ENCODE data around the gene PABPC1L. TPM values are rescaled to one million over a fixed set of nuclear protein-coding genes. Genes with fewer than 3 reads are reported as not detected.
A peak's percentile ranks its signal among the peaks of the same experiment; 100 is the strongest.

PABPC1L gene
- total and polyA plus RNA-seq, 2 of the 13 experiments (the other 11 are each of a cell fraction or from before 2014, with no cell fraction given): 30.8 to 252 TPM

GRCh38 chr20:44966030-44966961 is 56.4 kb downstream of the PABPC1L start, which contains the start of gene STK4 (continued):
- TF ChIP-seq MBD4 (IDR thresholded peaks at IDR 0.05; ENCODE audit: borderline replicate concordance, low read length) (no peak), ZNF446 (CRISPR knock-in tag; IDR thresholded peaks at IDR 0.05) (peak; percentile 95), HDAC6 (IDR thresholded peaks at IDR 0.05; ENCODE audit: low read depth, low read length) (no peak), AKAP8 (CRISPR knock-in tag; IDR thresholded peaks at IDR 0.05) (peak; percentile 93), ZNF451 (CRISPR knock-in tag; IDR thresholded peaks at IDR 0.05) (peak; percentile 86), ZNF343 (CRISPR knock-in tag; IDR thresholded peaks at IDR 0.05) (0 out of 2 replicates have a peak, but pooled peaks have one; percentile 21), HNRNPUL1 (IDR thresholded peaks at IDR 0.05; ENCODE audit: low read depth, low read length) (0 out of 2 replicates have a peak, but pooled peaks have one; percentile 66), SMAD3 (CRISPR knock-in tag; IDR thresholded peaks at IDR 0.05) (peak; percentile 89; the same call in 1 of the 2 replicates), ZNF326 (CRISPR knock-in tag; IDR thresholded peaks at IDR 0.05; ENCODE audit: borderline replicate concordance) (no peak; the same call in 1 of the 2 replicates), ZNF383 (CRISPR knock-in tag; IDR thresholded peaks at IDR 0.05; ENCODE audit: borderline replicate concordance) (0 out of 2 replicates have a peak, but pooled peaks have one; percentile 48), U2AF1 (optimal IDR thresholded peaks at IDR 0.05; ENCODE audit: low read depth, low read length) (peak; percentile 93), ZNF274 (CRISPR knock-in tag; IDR thresholded peaks at IDR 0.05) (peak; percentile 98), ZNF232 (CRISPR knock-in tag; IDR thresholded peaks at IDR 0.05; ENCODE audit: borderline replicate concordance) (peak; percentile 80; the same call in 1 of the 2 replicates), IKZF5 (CRISPR knock-in tag; IDR thresholded peaks at IDR 0.05) (peak; percentile 99), TEAD3 (CRISPR knock-in tag; optimal IDR thresholded peaks at IDR 0.05; ENCODE audit: borderline replicate concordance) (peak; percentile 67), ZNF850 (CRISPR knock-in tag; conservative IDR thresholded peaks at IDR 0.05) (no peak), PHF8 (CRISPR knock-in tag; IDR thresholded peaks at IDR 0.05) (peak; percentile 95), GTF3A (CRISPR knock-in tag; conservative IDR thresholded peaks at IDR 0.05) (peak; percentile 98), SKI (IDR thresholded peaks at IDR 0.05; ENCODE audit: partially characterized antibody) (peak; percentile 55), ZNF3 (CRISPR knock-in tag; IDR thresholded peaks at IDR 0.05) (peak; percentile 54; the same call in 1 of the 2 replicates), SMAD9 (CRISPR knock-in tag; IDR thresholded peaks at IDR 0.05) (peak; percentile 73; the same call in 1 of the 2 replicates)
- TF ChIP-seq, protein P1, sequence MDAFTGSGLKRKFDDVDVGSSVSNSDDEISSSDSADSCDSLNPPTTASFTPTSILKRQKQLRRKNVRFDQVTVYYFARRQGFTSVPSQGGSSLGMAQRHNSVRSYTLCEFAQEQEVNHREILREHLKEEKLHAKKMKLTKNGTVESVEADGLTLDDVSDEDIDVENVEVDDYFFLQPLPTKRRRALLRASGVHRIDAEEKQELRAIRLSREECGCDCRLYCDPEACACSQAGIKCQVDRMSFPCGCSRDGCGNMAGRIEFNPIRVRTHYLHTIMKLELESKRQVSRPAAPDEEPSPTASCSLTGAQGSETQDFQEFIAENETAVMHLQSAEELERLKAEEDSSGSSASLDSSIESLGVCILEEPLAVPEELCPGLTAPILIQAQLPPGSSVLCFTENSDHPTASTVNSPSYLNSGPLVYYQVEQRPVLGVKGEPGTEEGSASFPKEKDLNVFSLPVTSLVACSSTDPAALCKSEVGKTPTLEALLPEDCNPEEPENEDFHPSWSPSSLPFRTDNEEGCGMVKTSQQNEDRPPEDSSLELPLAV (CRISPR knock-in tag; conservative IDR thresholded peaks at IDR 0.05; ENCODE audit: low read depth): no peak
- TF ChIP-seq, protein P2, sequence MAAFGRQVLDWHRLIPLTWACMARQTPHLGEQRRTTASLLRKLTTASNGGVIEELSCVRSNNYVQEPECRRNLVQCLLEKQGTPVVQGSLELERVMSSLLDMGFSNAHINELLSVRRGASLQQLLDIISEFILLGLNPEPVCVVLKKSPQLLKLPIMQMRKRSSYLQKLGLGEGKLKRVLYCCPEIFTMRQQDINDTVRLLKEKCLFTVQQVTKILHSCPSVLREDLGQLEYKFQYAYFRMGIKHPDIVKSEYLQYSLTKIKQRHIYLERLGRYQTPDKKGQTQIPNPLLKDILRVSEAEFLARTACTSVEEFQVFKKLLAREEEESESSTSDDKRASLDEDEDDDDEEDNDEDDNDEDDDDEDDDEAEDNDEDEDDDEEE (CRISPR knock-in tag; IDR thresholded peaks at IDR 0.05): peak; percentile 99
- TF ChIP-seq, protein P3, sequence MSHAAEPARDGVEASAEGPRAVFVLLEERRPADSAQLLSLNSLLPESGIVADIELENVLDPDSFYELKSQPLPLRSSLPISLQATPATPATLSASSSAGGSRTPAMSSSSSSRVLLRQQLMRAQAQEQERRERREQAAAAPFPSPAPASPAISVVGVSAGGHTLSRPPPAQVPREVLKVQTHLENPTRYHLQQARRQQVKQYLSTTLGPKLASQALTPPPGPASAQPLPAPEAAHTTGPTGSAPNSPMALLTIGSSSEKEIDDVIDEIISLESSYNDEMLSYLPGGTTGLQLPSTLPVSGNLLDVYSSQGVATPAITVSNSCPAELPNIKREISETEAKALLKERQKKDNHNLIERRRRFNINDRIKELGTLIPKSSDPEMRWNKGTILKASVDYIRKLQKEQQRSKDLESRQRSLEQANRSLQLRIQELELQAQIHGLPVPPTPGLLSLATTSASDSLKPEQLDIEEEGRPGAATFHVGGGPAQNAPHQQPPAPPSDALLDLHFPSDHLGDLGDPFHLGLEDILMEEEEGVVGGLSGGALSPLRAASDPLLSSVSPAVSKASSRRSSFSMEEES (CRISPR knock-in tag; IDR thresholded peaks at IDR 0.05): peak; percentile 98

All from HepG2 (cell line).